Measurements from ENCODE around the gene ADD1.
"Not testable (repeated sequence)": the region's sequence is repeated elsewhere in the genome, so short reads cannot be mapped to it uniquely, and the experiment has no call there.

Gene ADD1

GRCh38 chr4:2886161-2886560 lies 42.5 kb downstream of the ADD1 start:
- no peak for DNase-seq (ENCODE audit: low read depth)

- no peak for DNase-seq (ENCODE audit: low read depth)
These were observed 43.0 kb downstream of the ADD1 start for GRCh38 chr4:2886622-2887021.

- DNase-seq (ENCODE audit: low read depth), result no peak
These were observed 43.7 kb downstream of the ADD1 start for GRCh38 chr4:2887343-2887742.

- DNase-seq (ENCODE audit: low read depth), result no peak
These were observed 45.2 kb downstream of the ADD1 start for GRCh38 chr4:2888886-2889285.

GRCh38 chr4:2891294-2891693 lies 47.6 kb downstream of the ADD1 start:
- DNase-seq (ENCODE audit: low read depth), result peak; percentile 78

- DNase-seq (ENCODE audit: low read depth), result no peak
These were observed 50.1 kb downstream of the ADD1 start for GRCh38 chr4:2893772-2894171.

GRCh38 chr4:2898001-2898400 lies 54.4 kb downstream of the ADD1 start:
- peak; percentile 20 for DNase-seq (ENCODE audit: low read depth)

- no peak for DNase-seq (ENCODE audit: low read depth)
These were observed 57.1 kb downstream of the ADD1 start for GRCh38 chr4:2900741-2901140.

GRCh38 chr4:2901186-2901585 lies 57.5 kb downstream of the ADD1 start:
- DNase-seq (ENCODE audit: low read depth), result no peak

GRCh38 chr4:2902126-2902525 lies 58.5 kb downstream of the ADD1 start:
- DNase-seq (ENCODE audit: low read depth), result peak; percentile 20

GRCh38 chr4:2905544-2905943 lies 61.9 kb downstream of the ADD1 start:
- no peak for DNase-seq (ENCODE audit: low read depth)

- DNase-seq (ENCODE audit: low read depth), result no peak
These were observed 62.6 kb downstream of the ADD1 start for GRCh38 chr4:2906218-2906617.

GRCh38 chr4:2907226-2907625 lies 63.6 kb downstream of the ADD1 start:
- no peak for DNase-seq (ENCODE audit: low read depth)

GRCh38 chr4:2907706-2908293 lies 64.2 kb downstream of the ADD1 start:
- DNase-seq (ENCODE audit: low read depth), result no peak

GRCh38 chr4:2908686-2909085 lies 65.0 kb downstream of the ADD1 start:
- no peak for DNase-seq (ENCODE audit: low read depth)

- no peak for DNase-seq (ENCODE audit: low read depth)
These were observed 65.9 kb downstream of the ADD1 start for GRCh38 chr4:2909583-2909982.

- DNase-seq (ENCODE audit: low read depth), result no peak
These were observed 66.8 kb downstream of the ADD1 start for GRCh38 chr4:2910409-2910808.

- DNase-seq (ENCODE audit: low read depth), result no peak
These were observed 68.2 kb downstream of the ADD1 start for GRCh38 chr4:2911868-2912267.

- DNase-seq (ENCODE audit: low read depth), result no peak
These were observed 69.5 kb downstream of the ADD1 start for GRCh38 chr4:2913168-2913567.

- no peak for DNase-seq (ENCODE audit: low read depth)
These were observed 70.8 kb downstream of the ADD1 start for GRCh38 chr4:2914256-2915126.

GRCh38 chr4:2915789-2916188 lies 72.1 kb downstream of the ADD1 start:
- DNase-seq (ENCODE audit: low read depth), result no peak

- DNase-seq (ENCODE audit: low read depth), result not testable (repeated sequence)
These were observed 73.1 kb downstream of the ADD1 start for GRCh38 chr4:2916696-2917095.

GRCh38 chr4:2918300-2918699 lies 74.7 kb downstream of the ADD1 start:
- not testable (repeated sequence) for DNase-seq (ENCODE audit: low read depth)

GRCh38 chr4:2918714-2919113 lies 75.1 kb downstream of the ADD1 start:
- not testable (repeated sequence) for DNase-seq (ENCODE audit: low read depth)
